NCI-H345 (cell line): ENCODE measurements around the gene TUT7.

Experiments
- DNase-seq: peaks from one replicate; lab custom pipeline; 2025; lab: John Stamatoyannopoulos, UW

The TUT7 gene

DNA sequence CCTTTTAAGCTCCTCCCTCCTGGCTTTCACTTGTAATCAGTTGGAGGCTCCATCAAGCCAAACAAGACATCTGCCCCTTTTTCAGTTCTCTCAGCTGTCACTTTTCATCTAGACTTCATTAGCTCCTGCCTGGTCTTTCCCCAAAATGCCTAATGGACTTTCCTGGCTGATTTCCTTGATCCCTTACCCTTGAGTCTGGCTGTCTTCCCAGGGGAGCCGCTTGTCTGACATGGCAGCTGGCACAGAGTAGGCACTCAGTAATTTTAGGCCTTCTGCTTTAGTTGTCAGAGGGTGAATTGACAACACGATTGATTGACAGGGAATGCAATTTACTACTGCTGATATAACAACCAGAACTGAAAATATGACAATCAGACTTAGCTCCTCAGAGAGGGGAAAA, 96.8 kb downstream of the TUT7 start:
- DNase-seq: no peak

- DNase-seq: no peak
Measured at GRCh38 chr9:86256653-86257052, 97.6 kb downstream of the TUT7 start.

DNA sequence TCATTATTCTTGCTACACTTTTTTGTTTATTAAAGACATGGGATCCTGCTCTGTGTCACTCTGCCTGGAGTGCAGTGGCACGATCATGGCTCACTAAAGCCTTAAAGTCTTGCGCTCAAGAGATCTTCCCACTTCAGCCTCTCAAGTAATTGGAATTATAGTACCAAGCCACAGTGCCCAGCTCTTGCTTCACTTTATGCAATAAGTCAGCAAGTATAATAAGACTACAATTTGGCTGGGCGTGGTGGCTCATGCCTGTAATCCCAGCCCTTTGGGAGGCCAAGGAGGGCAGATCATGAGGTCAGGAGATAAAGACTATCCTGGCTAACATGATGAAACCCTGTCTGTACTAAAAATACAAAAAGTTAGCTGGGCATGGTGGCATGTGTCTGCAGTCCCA, 100.6 kb downstream of the TUT7 start:
- no peak for DNase-seq

DNA sequence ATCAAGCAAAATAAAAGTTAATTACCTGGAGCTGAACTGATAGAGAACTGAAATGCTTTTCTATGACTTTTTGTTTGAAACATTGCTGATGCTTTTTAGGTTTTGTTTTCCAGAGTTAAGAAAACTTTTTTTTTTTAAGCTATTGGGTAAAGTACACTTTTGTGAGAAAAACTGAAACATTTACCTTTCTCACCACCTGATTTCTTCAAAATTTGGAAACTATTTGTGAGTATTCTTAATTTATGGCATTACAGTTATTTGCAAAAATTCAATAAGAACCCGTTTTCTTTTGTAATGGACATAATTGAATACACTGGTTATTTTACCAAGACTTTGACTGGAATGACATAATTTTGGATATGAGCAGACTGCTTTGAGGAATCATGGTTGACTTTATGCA, 101.3 kb downstream of the TUT7 start:
- no peak for DNase-seq

- no peak for DNase-seq
Measured at GRCh38 chr9:86250123-86250522, 104.1 kb downstream of the TUT7 start.

DNA sequence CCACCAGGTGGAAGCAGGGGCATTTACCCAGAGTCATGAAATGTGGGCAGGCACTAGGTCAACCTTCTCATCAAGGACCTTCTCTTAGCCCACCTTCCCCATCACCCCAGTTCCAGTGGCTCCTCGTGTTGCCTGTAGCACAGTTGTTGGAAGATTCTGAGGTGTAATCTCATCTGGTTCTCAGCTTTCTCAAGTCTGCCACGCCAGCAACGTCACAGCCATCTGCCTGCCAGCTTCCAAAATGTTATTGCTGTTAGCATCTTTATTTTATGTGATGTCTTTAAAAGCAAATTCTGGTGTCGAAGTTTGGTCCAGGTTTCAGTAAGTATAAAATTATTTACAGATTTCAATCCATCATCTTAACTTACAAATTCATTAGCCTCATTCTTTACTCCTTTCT, 105.5 kb downstream of the TUT7 start:
- no peak for DNase-seq

- peak; percentile 50 for DNase-seq
Measured at GRCh38 chr9:86246752-86247161, 107.5 kb downstream of the TUT7 start.

DNA sequence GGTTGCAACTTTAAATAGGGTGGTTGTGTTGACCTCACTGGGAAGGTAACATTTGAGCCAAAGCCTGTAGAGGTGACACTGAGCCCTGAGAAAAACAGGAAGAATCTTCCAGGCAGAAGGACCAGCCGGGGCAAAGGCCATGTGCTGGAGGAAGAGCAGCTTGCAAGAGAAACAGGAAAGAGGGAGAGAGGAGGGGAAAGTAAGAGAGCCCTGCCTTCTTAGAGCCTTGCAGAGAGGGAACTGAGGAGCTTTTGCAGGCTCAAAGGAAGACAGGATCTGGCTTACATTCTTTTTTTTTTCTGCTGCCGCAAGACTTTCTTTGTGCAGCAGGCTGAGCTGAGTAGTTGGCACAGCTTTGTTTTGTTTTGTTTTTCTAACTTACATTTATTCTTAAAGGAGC, 112.1 kb downstream of the TUT7 start:
- no peak for DNase-seq

DNA sequence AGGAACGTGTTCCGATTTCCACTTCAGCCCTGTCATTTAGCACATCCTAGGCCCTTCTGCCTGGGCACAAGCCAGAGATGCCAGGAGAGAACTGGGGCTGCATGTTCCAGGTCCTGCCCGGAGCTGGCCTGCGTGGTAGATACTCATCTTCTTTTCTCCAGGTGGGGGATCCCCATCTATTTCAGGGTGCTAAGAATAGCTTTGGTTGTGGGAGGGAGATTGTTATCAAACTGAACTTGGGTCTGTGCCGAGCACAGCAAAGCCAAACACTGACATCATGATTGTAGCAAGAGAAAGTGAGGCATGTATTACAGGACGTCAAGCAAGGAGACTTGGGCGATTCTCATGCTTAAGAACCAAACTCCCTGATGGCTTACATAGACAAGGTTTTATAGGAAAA, 113.0 kb downstream of the TUT7 start:
- no peak for DNase-seq

DNA sequence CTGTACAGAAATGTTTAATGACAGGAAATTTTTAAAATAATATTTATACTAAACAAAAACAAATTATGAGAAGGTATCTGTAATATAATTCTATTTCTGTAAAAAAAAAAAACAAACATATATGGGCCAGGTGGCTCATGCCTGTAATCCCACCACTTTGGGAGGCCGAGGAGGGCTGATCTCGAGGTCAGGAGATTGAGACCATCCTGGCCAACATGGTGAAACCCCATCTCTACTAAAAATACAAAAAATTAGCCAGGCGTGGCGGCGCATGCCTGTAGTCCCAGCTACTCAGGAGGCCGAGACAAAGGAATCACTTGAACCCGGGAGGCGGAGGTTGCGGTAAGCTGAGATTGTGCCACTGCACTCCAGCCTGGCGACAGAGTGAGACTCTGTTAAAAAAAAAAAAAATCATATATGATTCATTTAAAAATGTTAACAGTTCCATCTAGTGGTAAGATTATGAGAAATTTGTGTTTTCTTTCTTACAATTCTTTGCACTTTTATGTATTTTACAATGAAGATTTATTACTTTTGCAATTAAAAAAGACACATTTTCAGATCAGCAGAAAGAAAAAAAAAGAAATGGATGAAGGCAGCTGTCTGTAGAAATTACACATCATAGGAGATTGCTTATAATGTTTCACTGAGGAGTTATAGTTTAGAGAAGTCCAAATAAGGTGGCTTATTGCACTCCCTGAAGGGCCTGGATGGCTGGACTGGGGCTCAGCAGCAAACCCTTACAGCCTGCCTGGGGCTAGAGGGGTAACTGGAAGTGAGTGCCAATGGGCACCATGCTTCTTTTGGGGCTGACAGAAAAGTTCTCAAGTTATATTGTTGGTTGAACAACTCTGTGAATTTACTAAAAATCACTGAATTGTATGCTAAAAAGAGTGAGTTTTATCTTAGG, 115.1 kb downstream of the TUT7 start:
- DNase-seq: no peak
